Gastrocnemius medialis (tissue), 4 donors: Measurements from ENCODE around the gene NSUN7. TPM values are rescaled to one million over a fixed set of nuclear protein-coding genes. Genes with fewer than 3 reads are reported as not detected.
A peak's percentile ranks its signal among the peaks of the same experiment; 100 is the strongest.
"Not testable (repeated sequence)": the region's sequence is repeated elsewhere in the genome, so short reads cannot be mapped to it uniquely, and the experiment has no call there.

ENCODE experiments used
- ATAC-seq, 2 donors: fragments of 150-250 bp; one replicate each; pipeline ENCODE4 v1.9.1; 2016
- DNase-seq, 2 donors: peaks; one replicate each; pipeline ENCODE4 v3.0.0-alpha.2; 2019
- H3K27ac ChIP-seq, 4 donors: fragments of 200-600 bp; sonication (generic); 1 replicate in 1 of 4; 2 replicates in 3 of 4; pipeline ENCODE4 v1.5.1; 2016 to 2018; ENCODE audit warnings: mild to moderate bottlenecking in 2 of 4, moderate library complexity in 1 of 4
- H3K27me3 ChIP-seq, 3 donors: fragments of 200-600 bp; sonication (generic) in 2 of 3; 1 replicate in 1 of 3; 2 replicates in 2 of 3; pipeline versions ENCODE4 v1.5.1 to v1.6.0; 2016 to 2019; ENCODE audit warnings: mild to moderate bottlenecking in 1 of 3, moderate library complexity in 1 of 3
- H3K36me3 ChIP-seq, 2 donors: fragments of 200-600 bp; sonication (generic) in 1 of 2; one replicate each; pipeline ENCODE4 v1.5.1; 2017 to 2018
- H3K4me1 ChIP-seq, 2 donors: fragments of 200-600 bp; sonication (generic) in 1 of 2; one replicate each; pipeline ENCODE4 v1.5.1; 2016 to 2017; ENCODE audit warnings: mild to moderate bottlenecking in 2 of 2
- H3K4me3 ChIP-seq, 4 donors: fragments of 200-600 bp; sonication (generic) in 3 of 4; 1 replicate in 1 of 4; 2 replicates in 3 of 4; pipeline ENCODE4 v1.5.1; 2016 to 2019; ENCODE audit warnings: mild to moderate bottlenecking in 2 of 4
- H3K9me3 ChIP-seq, 3 donors: fragments of 200-600 bp; sonication (generic) in 2 of 3; 1 replicate in 1 of 3; 2 replicates in 2 of 3; pipeline ENCODE4 v1.5.1; 2016 to 2019
- CTCF ChIP-seq, 5 experiments: fragments of 450-650 bp in 3 of 5; fragments of 200-600 bp in 2 of 5; sonication (generic) in 2 of 5; IDR thresholded peaks in 4 of 5; conservative IDR thresholded peaks in 1 of 5; 1 replicate in 4 of 5; 2 replicates in 1 of 5; pipeline ENCODE4 v1.5.1; 2016 to 2019; ENCODE audit warnings: antibody characterized with exemption in 5 of 5, mild to moderate bottlenecking in 3 of 5, moderate library complexity in 3 of 5
- POLR2A ChIP-seq, 2 donors: fragments of 450-650 bp; IDR thresholded peaks; one replicate each; pipeline ENCODE4 v1.6.1; 2017; ENCODE audit warnings: antibody characterized with exemption in 2 of 2, mild to moderate bottlenecking in 2 of 2, moderate library complexity in 2 of 2
- in situ Hi-C, 4 donors: fragments of 200-750 bp; cut with MboI; loops; one replicate each; pipeline versions ENCODE4 v1.15.0 to v1.8.0; 2017; ENCODE audit warnings: low sequenced_read_pairs in 4 of 4
- intact Hi-C: fragments of 100-400 bp; cut with DNase I; formaldehyde crosslinking; loops from one replicate; pipeline ENCODE4 v1.15.1; 2023; ENCODE audit warnings: low total_unique reads
- total RNA-seq, 4 donors: library from RNA; depleted of rRNA; stranded (reverse); fragments of >200 nt; gene quantifications; one replicate each; pipeline versions ENCODE4 v1.1.0 to v1.2.3, GENCODE V29; 2016

NSUN7 gene
- total RNA-seq, 4 donors from 2014 or later = 0.18 TPM; not detected in 3

- intact Hi-C loops = no loop called here
- Histone ChIP-seq H3K27ac (peak overlapping the region in 1 of 4 donors; percentile 17), H3K36me3 (peaks cover 2 to 18% of the 10 kb centered on the region in 2 donors), H3K9me3 (no peaks in the 10 kb centered on the region), H3K27me3 (no peaks in the 10 kb centered on the region), H3K4me3 (no peak overlapping the region), H3K4me1 (no peaks in the 10 kb centered on the region)
- no peak for DNase-seq
- in situ Hi-C loops = no loop called here
- peak in 1 of 2 donors; percentile 39 for ATAC-seq
- TF ChIP-seq POLR2A (IDR thresholded peaks at IDR 0.05) (no peak), CTCF (IDR thresholded peaks at IDR 0.05 in 4 of 5, conservative IDR thresholded peaks at IDR 0.05 in 1 of 5) (no peak)
These were observed 62.6 kb downstream of the NSUN7 start for GRCh38 chr4:40812386-40812785.

GRCh38 chr4:40812856-40813255, 63.1 kb downstream of the NSUN7 start:
- ATAC-seq (no peak), DNase-seq (no peak)
- H3K27ac ChIP-seq = no peak overlapping the region
- peaks cover 2 to 18% of the 10 kb centered on the region in 2 donors for H3K36me3 ChIP-seq
- TF ChIP-seq POLR2A (IDR thresholded peaks at IDR 0.05) (no peak), CTCF (IDR thresholded peaks at IDR 0.05 in 4 of 5, conservative IDR thresholded peaks at IDR 0.05 in 1 of 5) (no peak)
- intact Hi-C loops (no loop called here), in situ Hi-C loops (no loop called here)
- no peaks in the 10 kb centered on the region for H3K27me3 ChIP-seq
- no peak overlapping the region for H3K4me3 ChIP-seq
- no peaks in the 10 kb centered on the region for H3K9me3 ChIP-seq
- H3K4me1 ChIP-seq = no peaks in the 10 kb centered on the region

- peaks cover 2 to 28% of the 10 kb centered on the region in 2 donors for H3K36me3 ChIP-seq
- H3K27ac ChIP-seq, ATAC-seq, DNase-seq, H3K9me3 ChIP-seq, in situ Hi-C loops, H3K4me3 ChIP-seq, intact Hi-C loops, H3K27me3 ChIP-seq, H3K4me1 ChIP-seq: not testable (repeated sequence)
These were observed 67.4 kb downstream of the NSUN7 start for GRCh38 chr4:40817157-40817556.

GRCh38 chr4:40820101-40820500, 70.3 kb downstream of the NSUN7 start:
- Histone ChIP-seq H3K27me3 (no peaks in the 10 kb centered on the region), H3K4me1 (no peaks in the 10 kb centered on the region), H3K9me3 (no peaks in the 10 kb centered on the region), H3K36me3 (peaks cover 0 to 32% of the 10 kb centered on the region in 2 donors), H3K27ac (no peak overlapping the region), H3K4me3 (no peak overlapping the region)
- in situ Hi-C loops (no loop called here), intact Hi-C loops (no loop called here)
- ATAC-seq (no peak), DNase-seq (no peak)
- TF ChIP-seq CTCF (IDR thresholded peaks at IDR 0.05 in 4 of 5, conservative IDR thresholded peaks at IDR 0.05 in 1 of 5) (no peak), POLR2A (IDR thresholded peaks at IDR 0.05) (no peak)

- no peaks in the 10 kb centered on the region for H3K27me3 ChIP-seq
- no peaks in the 10 kb centered on the region for H3K4me1 ChIP-seq
- in situ Hi-C loops = no loop called here
- intact Hi-C loops = no loop called here
- H3K27ac ChIP-seq = no peak overlapping the region
- peaks cover 0 to 29% of the 10 kb centered on the region in 2 donors for H3K36me3 ChIP-seq
- no peak for DNase-seq
- H3K9me3 ChIP-seq = no peaks in the 10 kb centered on the region
- ATAC-seq = no peak
- no peak for TF ChIP-seq CTCF (IDR thresholded peaks at IDR 0.05 in 4 of 5, conservative IDR thresholded peaks at IDR 0.05 in 1 of 5)
- H3K4me3 ChIP-seq = no peak overlapping the region
These were observed 72.8 kb downstream of the NSUN7 start for GRCh38 chr4:40822420-40823166.
